ENCODE measurements around the gene EFNA1. TPM values are rescaled to one million over a fixed set of nuclear protein-coding genes. Genes with fewer than 3 reads are reported as not detected.

Gene EFNA1
- total RNA-seq, 2 donors from 2014 or later, result 3.6 to 5.0 TPM

- H3K9me3 ChIP-seq (ENCODE audit: control insufficient read depth, low read length), result no peaks in the 10 kb centered on the region
- no peaks in the 10 kb centered on the region for H3K9me3 Mint-ChIP-seq
These were observed 16.9 kb upstream of the EFNA1 start for GRCh38 chr1:155110826-155111225.

DNA sequence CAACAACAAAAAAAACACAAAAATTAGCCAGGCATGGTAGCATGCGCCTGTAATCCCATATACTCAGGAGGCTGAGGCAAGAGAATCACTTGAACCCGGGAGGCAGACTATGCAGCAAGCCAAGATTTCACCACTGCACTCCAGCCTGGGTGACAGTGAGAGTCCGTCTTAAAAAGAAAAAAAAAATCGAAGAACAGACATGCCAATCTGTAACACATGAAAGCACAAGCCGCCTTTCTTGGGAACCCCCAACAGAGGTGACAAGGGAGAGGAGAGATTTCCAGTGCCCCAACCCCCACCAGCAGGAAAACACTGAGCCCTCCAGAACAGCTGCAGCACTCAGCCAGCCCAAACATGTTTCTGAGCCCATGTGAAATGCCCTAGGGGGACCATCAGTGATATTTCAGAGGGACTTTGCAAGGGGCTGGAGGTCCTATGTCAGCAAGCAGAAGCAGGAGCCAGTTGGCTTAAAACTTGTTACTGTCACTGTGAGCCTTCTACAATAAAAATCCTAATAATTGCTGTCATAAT, 14.2 kb upstream of the EFNA1 start:
- H3K4me3 ChIP-seq (ENCODE audit: low read length), result no peak overlapping the region
- TF ChIP-seq, protein P1, sequence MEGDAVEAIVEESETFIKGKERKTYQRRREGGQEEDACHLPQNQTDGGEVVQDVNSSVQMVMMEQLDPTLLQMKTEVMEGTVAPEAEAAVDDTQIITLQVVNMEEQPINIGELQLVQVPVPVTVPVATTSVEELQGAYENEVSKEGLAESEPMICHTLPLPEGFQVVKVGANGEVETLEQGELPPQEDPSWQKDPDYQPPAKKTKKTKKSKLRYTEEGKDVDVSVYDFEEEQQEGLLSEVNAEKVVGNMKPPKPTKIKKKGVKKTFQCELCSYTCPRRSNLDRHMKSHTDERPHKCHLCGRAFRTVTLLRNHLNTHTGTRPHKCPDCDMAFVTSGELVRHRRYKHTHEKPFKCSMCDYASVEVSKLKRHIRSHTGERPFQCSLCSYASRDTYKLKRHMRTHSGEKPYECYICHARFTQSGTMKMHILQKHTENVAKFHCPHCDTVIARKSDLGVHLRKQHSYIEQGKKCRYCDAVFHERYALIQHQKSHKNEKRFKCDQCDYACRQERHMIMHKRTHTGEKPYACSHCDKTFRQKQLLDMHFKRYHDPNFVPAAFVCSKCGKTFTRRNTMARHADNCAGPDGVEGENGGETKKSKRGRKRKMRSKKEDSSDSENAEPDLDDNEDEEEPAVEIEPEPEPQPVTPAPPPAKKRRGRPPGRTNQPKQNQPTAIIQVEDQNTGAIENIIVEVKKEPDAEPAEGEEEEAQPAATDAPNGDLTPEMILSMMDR (conservative IDR thresholded peaks at IDR 0.05), result no peak
- Mint-ChIP-seq H3K4me3 (no peak overlapping the region), H3K9me3 (no peaks in the 10 kb centered on the region), H3K27ac (no peak overlapping the region), H3K36me3 (ENCODE audit: low read depth) (no peaks in the 10 kb centered on the region), H3K4me1 (no peaks in the 10 kb centered on the region), H3K27me3 (ENCODE audit: insufficient read depth) (peaks cover 26% of the 10 kb centered on the region)
- H3K4me1 ChIP-seq (ENCODE audit: control insufficient read depth, insufficient read depth, low read length), result no peaks in the 10 kb centered on the region
- no peak overlapping the region for H3K9ac ChIP-seq (ENCODE audit: extremely low read depth, low read length, poor library complexity, severe bottlenecking)
- no peaks in the 10 kb centered on the region for H3K36me3 ChIP-seq (ENCODE audit: control insufficient read depth, insufficient read depth, low read length)
- WGBS, 2 experiments (ENCODE audit: insufficient coverage in 1 of 2, insufficient read length in 1 of 2), result 81 to 84% methylated on average over 3 to 5 of the region's 5 CpGs
- DNase-seq, result no peak
- no peaks in the 10 kb centered on the region for H3K9me3 ChIP-seq (ENCODE audit: control insufficient read depth, low read length)
- H3K27me3 ChIP-seq (ENCODE audit: control insufficient read depth, insufficient read depth, low read length, poor library complexity, severe bottlenecking), result no peaks in the 10 kb centered on the region
- no peak overlapping the region for H3K27ac ChIP-seq (ENCODE audit: low read depth, low read length)

More at GRCh38 chr1:155110826-155111225, 16.9 kb upstream of the EFNA1 start:
- Mint-ChIP-seq H3K36me3 (ENCODE audit: low read depth) (no peaks in the 10 kb centered on the region), H3K4me1 (no peaks in the 10 kb centered on the region), H3K4me3 (no peak overlapping the region), H3K27ac (no peak overlapping the region), H3K27me3 (ENCODE audit: insufficient read depth) (peaks cover 20% of the 10 kb centered on the region)
- no peak for DNase-seq
- no peaks in the 10 kb centered on the region for H3K4me1 ChIP-seq (ENCODE audit: control insufficient read depth, insufficient read depth, low read length)
- 89% methylated on average over 7 to 8 of the region's 8 CpGs for WGBS, 2 experiments (ENCODE audit: insufficient coverage in 1 of 2, insufficient read length in 1 of 2)
- H3K27me3 ChIP-seq (ENCODE audit: control insufficient read depth, insufficient read depth, low read length, poor library complexity, severe bottlenecking), result peaks cover 15% of the 10 kb centered on the region
- TF ChIP-seq, protein P1 (conservative IDR thresholded peaks at IDR 0.05), result no peak
- no peaks in the 10 kb centered on the region for H3K36me3 ChIP-seq (ENCODE audit: control insufficient read depth, insufficient read depth, low read length)
- H3K27ac ChIP-seq (ENCODE audit: low read depth, low read length), result no peak overlapping the region
- no peak overlapping the region for H3K4me3 ChIP-seq (ENCODE audit: low read length)
- no peak overlapping the region for H3K9ac ChIP-seq (ENCODE audit: extremely low read depth, low read length, poor library complexity, severe bottlenecking)

GRCh38 chr1:155116113-155116764, 11.4 kb upstream of the EFNA1 start:
- no peaks in the 10 kb centered on the region for H3K9me3 Mint-ChIP-seq
- 80 to 85% methylated on average over 4 to 5 of the region's 5 CpGs for WGBS, 2 experiments (ENCODE audit: insufficient coverage in 1 of 2, insufficient read length in 1 of 2)
- H3K27me3 Mint-ChIP-seq (ENCODE audit: insufficient read depth), result peaks cover 46% of the 10 kb centered on the region
- no peak overlapping the region for H3K27ac ChIP-seq (ENCODE audit: low read depth, low read length)
- H3K4me3 Mint-ChIP-seq, result no peak overlapping the region
- no peak for DNase-seq
- no peaks in the 10 kb centered on the region for H3K4me1 ChIP-seq (ENCODE audit: control insufficient read depth, insufficient read depth, low read length)
- H3K27ac Mint-ChIP-seq, result no peak overlapping the region
- H3K9ac ChIP-seq (ENCODE audit: extremely low read depth, low read length, poor library complexity, severe bottlenecking), result no peak overlapping the region
- H3K4me3 ChIP-seq (ENCODE audit: low read length), result no peak overlapping the region
- H3K36me3 Mint-ChIP-seq (ENCODE audit: low read depth), result no peaks in the 10 kb centered on the region
- peaks cover 2% of the 10 kb centered on the region for H3K4me1 Mint-ChIP-seq
- H3K27me3 ChIP-seq (ENCODE audit: control insufficient read depth, insufficient read depth, low read length, poor library complexity, severe bottlenecking), result peaks cover 9% of the 10 kb centered on the region
- H3K9me3 ChIP-seq (ENCODE audit: control insufficient read depth, low read length), result no peaks in the 10 kb centered on the region
- H3K36me3 ChIP-seq (ENCODE audit: control insufficient read depth, insufficient read depth, low read length), result no peaks in the 10 kb centered on the region
- TF ChIP-seq, protein P1 (conservative IDR thresholded peaks at IDR 0.05), result no peak

Data from endodermal cell (in vitro differentiated cells).